Endothelial cell of umbilical vein (primary cell): ENCODE data around the gene ITPR2. TPM values are rescaled to one million over a fixed set of nuclear protein-coding genes. Genes with fewer than 3 reads are reported as not detected.
A peak's percentile ranks its signal among the peaks of the same experiment; 100 is the strongest.

Experiments used
- BruUV-seq: library from RNA; stranded (reverse); fragments of 400-500 nt; replicated peaks from 2 replicates; lab custom pipeline; 2021; lab: Mats Ljungman, UMichigan
- CTCF ChIA-PET: fragments of 300-600, 350-600 bp; sonication (Branson Sonifier 250); formaldehyde crosslinking; loops from one replicate; lab custom pipeline; 2021; ENCODE audit warnings: antibody characterized with exemption, inconsistent platforms; lab: Charles Lee
- POLR2A ChIA-PET: fragments of 300-600, 350-600 bp; sonication (Branson Sonifier 250); formaldehyde crosslinking; loops from one replicate; lab custom pipeline; 2021; ENCODE audit warnings: antibody characterized with exemption, inconsistent platforms; lab: Charles Lee
- DNase-seq: peaks from one replicate; pipeline ENCODE4 v3.0.0-alpha.2; 2011; ENCODE audit warnings: low read depth, low spot score
- FAIRE-seq: peaks from 2 replicates; lab custom pipeline; 2011; peaks lifted over from hg19 to GRCh38; lab: Jason Lieb, UNC
- H2AFZ ChIP-seq: 2 replicates; pipeline ENCODE4 v1.6.0; 2012; ENCODE audit warnings: low read depth, low read length, control low read depth, inconsistent platforms
- H3K27ac ChIP-seq: 2 replicates; pipeline ENCODE4 v1.5.1; 2011; ENCODE audit warnings: low read depth, mild to moderate bottlenecking, control low read depth, low read length, moderate library complexity; ENCODE audit not compliant: insufficient read depth
- H3K27me3 ChIP-seq, 2 experiments: 2 replicates each; pipeline versions ENCODE4 v1.6.0 to v1.6.1; 2011; ENCODE audit warnings: low read length in 2 of 2, mixed read lengths in 1 of 2; ENCODE audit not compliant: control insufficient read depth in 2 of 2, insufficient read depth in 2 of 2
- H3K36me3 ChIP-seq, 2 experiments: 2 replicates in 1 of 2; 3 replicates in 1 of 2; pipeline ENCODE4 v1.5.1; 2011; ENCODE audit warnings: low read length in 2 of 2, mild to moderate bottlenecking in 1 of 2, moderate library complexity in 1 of 2; ENCODE audit not compliant: control insufficient read depth in 2 of 2, insufficient read depth in 2 of 2; ENCODE audit errors: extremely low read depth in 1 of 2
- H3K4me1 ChIP-seq: 3 replicates; pipeline ENCODE4 v1.5.1; 2011; ENCODE audit warnings: mild to moderate bottlenecking, low read length; ENCODE audit not compliant: control insufficient read depth, insufficient read depth; ENCODE audit errors: extremely low read depth
- H3K4me2 ChIP-seq: 2 replicates; pipeline ENCODE4 v1.6.1; 2011; ENCODE audit warnings: low read length, control low read depth, mixed read lengths; ENCODE audit not compliant: insufficient read depth
- H3K4me3 ChIP-seq, 3 experiments: fragments of 200-600 bp in 1 of 3; sonication (generic), shearing (Covaris generic) in 1 of 3; replicated peaks in 1 of 3; 2 replicates each; pipeline ENCODE4 v1.5.1; 2011 to 2016; ENCODE audit warnings: control low read depth in 3 of 3, low read length in 3 of 3, mild to moderate bottlenecking in 2 of 3, inconsistent platforms in 1 of 3, low read depth in 1 of 3, moderate library complexity in 1 of 3; ENCODE audit not compliant: insufficient read depth in 1 of 3
- H3K79me2 ChIP-seq: 2 replicates; pipeline ENCODE4 v1.6.0; 2012; ENCODE audit warnings: low read length, inconsistent platforms; ENCODE audit not compliant: control insufficient read depth, insufficient read depth
- H3K9ac ChIP-seq: replicated peaks from 2 replicates; pipeline ENCODE3; 2011; ENCODE audit warnings: low read length, control low read depth; ENCODE audit not compliant: insufficient read depth; ENCODE audit errors: extremely low read depth
- H3K9me1 ChIP-seq: replicated peaks from 3 replicates; pipeline ENCODE4 v1.6.0; 2011; ENCODE audit warnings: mild to moderate bottlenecking, low read length; ENCODE audit not compliant: control insufficient read depth, insufficient read depth; ENCODE audit errors: extremely low read depth
- H3K9me3 ChIP-seq: replicated peaks from 2 replicates; pipeline ENCODE4 v1.5.1; 2012; ENCODE audit warnings: low read length, inconsistent platforms; ENCODE audit not compliant: control insufficient read depth, insufficient read depth
- H4K20me1 ChIP-seq: replicated peaks from 2 replicates; pipeline ENCODE3; 2011; ENCODE audit warnings: mild to moderate bottlenecking, low read length; ENCODE audit not compliant: control insufficient read depth, insufficient read depth; ENCODE audit errors: extremely low read depth
- FOS ChIP-seq: IDR thresholded peaks from 2 replicates; pipeline ENCODE4 v1.6.1; 2011; ENCODE audit warnings: mild to moderate bottlenecking, low read length, moderate library complexity, borderline replicate concordance; ENCODE audit not compliant: insufficient read depth
- GATA2 ChIP-seq: IDR thresholded peaks from 2 replicates; pipeline ENCODE4 v1.7.0; 2011; ENCODE audit warnings: low read depth, mild to moderate bottlenecking, moderate library complexity, mixed read lengths, low read length; ENCODE audit not compliant: insufficient read length, insufficient read depth
- JUN ChIP-seq: IDR thresholded peaks from 2 replicates; pipeline ENCODE4 v1.6.1; 2011; ENCODE audit warnings: borderline replicate concordance, low read depth; ENCODE audit not compliant: insufficient read length, insufficient read depth
- MYC ChIP-seq: IDR thresholded peaks from one replicate; pipeline ENCODE4 v1.6.1; 2011; ENCODE audit warnings: mild to moderate bottlenecking, low read depth, low read length
- POLR2A ChIP-seq: IDR thresholded peaks from 2 replicates; pipeline ENCODE4 v1.6.1; 2012; ENCODE audit warnings: low read depth, mild to moderate bottlenecking, control low read depth, low read length
- dilution Hi-C: fragments of 300-500 bp; cut with MboI; formaldehyde crosslinking; loops from one replicate; pipeline ENCODE4 v1.15.0; 2019; ENCODE audit warnings: low sequenced_read_pairs; ENCODE audit not compliant: extremely low pct_ligation_motif_present
- intact Hi-C: fragments of 100-400 bp; cut with micrococcal nuclease; formaldehyde crosslinking; loops from one replicate; pipeline ENCODE4 v1.10.0; 2022
- polyA plus RNA-seq, 4 experiments: library from polyadenylated mRNA; depleted of rRNA in 3 of 4; stranded (reverse) in 3 of 4; unstranded in 1 of 4; fragments of >200 nt; gene quantifications; 2 replicates each; pipeline versions ENCODE4 v1.2.1 to v1.2.3, GENCODE V29; 2011 to 2012; ENCODE audit warnings: missing spikeins in 1 of 4
- total RNA-seq: library from RNA; stranded (reverse); gene quantifications from 2 replicates; pipeline ENCODE4 v1.2.3, GENCODE V29; 2021

Gene ITPR2
- total and polyA plus RNA-seq, 2 donors (not counting 3 experiments of a cell fraction or from before 2014, with no cell fraction given): 16.2 to 86.8 TPM

DNA sequence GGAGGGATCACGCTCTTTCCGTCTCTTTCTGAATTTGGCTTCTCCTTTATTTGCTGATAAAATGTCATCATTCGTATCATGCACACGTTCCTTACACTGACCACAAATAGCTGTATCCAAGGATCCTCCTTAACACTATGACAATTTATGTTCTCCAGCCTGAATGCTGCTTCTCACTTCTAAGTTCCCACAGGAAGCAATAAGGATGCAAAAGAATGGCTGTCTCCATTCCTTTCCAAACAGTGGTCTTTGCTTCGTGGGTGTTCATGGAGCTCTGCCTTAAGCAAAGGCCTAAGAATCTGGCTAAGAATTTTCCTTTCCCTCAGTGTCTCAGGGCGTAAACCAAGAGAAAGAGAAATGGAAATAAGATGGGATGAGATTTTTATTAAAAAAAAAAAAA, 200.2 kb downstream of the ITPR2 start:
- no peaks in the 10 kb centered on the region for H3K36me3 ChIP-seq
- H3K4me1 ChIP-seq: peaks cover 41% of the 10 kb centered on the region
- BruUV-seq: no TSS peak
- no peak overlapping the region for H3K4me3 ChIP-seq
- no peaks in the 10 kb centered on the region for H3K27me3 ChIP-seq
- H3K4me2 ChIP-seq: no peak overlapping the region
- H3K9me3 ChIP-seq: no peaks in the 10 kb centered on the region
- FAIRE-seq (no peak), DNase-seq (no peak)
- no peak overlapping the region for H3K9ac ChIP-seq
- dilution Hi-C loops (no loop called here), intact Hi-C loops (loop anchor here (10.0 kb wide), 1 partner anchor 212 kb away; no protein-coding TSS in a partner anchor)
- no peaks in the 10 kb centered on the region for H4K20me1 ChIP-seq
- H3K79me2 ChIP-seq: peaks cover 2% of the 10 kb centered on the region
- H3K9me1 ChIP-seq: no peaks in the 10 kb centered on the region
- POLR2A ChIA-PET: no interaction called here
- no peak overlapping the region for H2AFZ ChIP-seq
- CTCF ChIA-PET: interaction anchor here (0.9 to 8.3 kb wide), 4 partner anchors 13 to 69 kb away, joined by 4 to 75 read pairs (median 7); no protein-coding TSS in a partner anchor
- TF ChIP-seq GATA2: peak; percentile 9
- no peak for TF ChIP-seq JUN
- H3K27ac ChIP-seq: no peak overlapping the region

DNA sequence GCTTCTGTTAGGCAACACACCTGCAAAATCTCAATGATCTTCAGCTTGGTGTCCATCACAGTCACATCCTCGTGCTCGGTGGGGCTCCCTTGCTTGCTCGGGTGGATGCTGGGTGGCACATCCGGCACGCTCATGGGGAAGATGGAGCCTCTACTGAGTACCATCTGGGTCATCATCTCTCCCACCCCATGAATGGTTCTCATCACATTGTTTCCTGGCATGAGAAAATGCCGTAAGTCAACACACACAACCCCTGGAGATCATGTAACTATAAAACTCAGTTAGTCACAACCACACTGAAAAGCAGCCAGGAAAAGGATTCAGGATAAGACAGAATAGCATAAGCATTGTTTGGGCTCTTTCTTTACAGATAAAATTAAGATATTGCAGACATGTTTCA, 201.1 kb downstream of the ITPR2 start:
- H3K4me3 ChIP-seq: no peak overlapping the region
- no peaks in the 10 kb centered on the region for H3K9me1 ChIP-seq
- CTCF ChIA-PET: interaction anchor here (1.6 to 8.3 kb wide), 6 partner anchors 14 to 253 kb away, joined by 4 to 112 read pairs (median 46); no protein-coding TSS in a partner anchor
- no peaks in the 10 kb centered on the region for H3K9me3 ChIP-seq
- H3K4me2 ChIP-seq: no peak overlapping the region
- peaks cover 0 to 4% of the 10 kb centered on the region in 2 experiments for H3K36me3 ChIP-seq
- peaks cover 36% of the 10 kb centered on the region for H3K4me1 ChIP-seq
- no TSS peak for BruUV-seq
- H3K27ac ChIP-seq: peak overlapping the region; percentile 1
- intact Hi-C loops: loop anchor here (10.0 kb wide), 1 partner anchor 213 kb away; no protein-coding TSS in a partner anchor
- peaks cover 2% of the 10 kb centered on the region for H3K79me2 ChIP-seq
- dilution Hi-C loops: no loop called here
- H3K9ac ChIP-seq: no peak overlapping the region
- POLR2A ChIA-PET: interaction anchor here (0.7 kb wide), 1 partner anchor 9 kb away, joined by 3 read pairs; no protein-coding TSS in a partner anchor
- H3K27me3 ChIP-seq: no peaks in the 10 kb centered on the region
- H4K20me1 ChIP-seq: no peaks in the 10 kb centered on the region
- DNase-seq: peak; percentile 55
- FAIRE-seq: no peak
- no peak for TF ChIP-seq MYC
- TF ChIP-seq GATA2: peak; percentile 42
- no peak for TF ChIP-seq FOS
- TF ChIP-seq POLR2A: no peak
- no peak overlapping the region for H2AFZ ChIP-seq
